ENCODE results near the gene C9.

The C9 gene

DNA sequence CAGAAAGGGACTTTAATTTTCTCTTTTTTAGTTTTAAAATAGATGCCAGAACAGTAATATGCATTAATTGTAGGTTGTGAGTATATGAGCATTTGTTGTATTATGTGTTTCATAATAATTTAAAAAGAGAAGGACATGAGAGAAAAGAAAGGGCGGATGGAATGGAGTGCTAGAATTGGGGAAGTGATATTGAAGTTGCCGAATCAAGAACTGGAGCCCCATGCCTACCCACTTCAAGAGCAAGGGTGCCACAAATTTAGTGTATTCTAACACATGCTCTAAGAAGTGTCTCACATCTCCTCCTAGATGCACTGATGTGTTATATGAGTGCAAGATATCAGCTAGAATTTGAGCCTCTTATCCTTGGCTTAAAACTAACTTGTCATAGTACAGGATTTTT is 101.3 kb downstream of the C9 start:
- TF ChIP-seq, protein P1, sequence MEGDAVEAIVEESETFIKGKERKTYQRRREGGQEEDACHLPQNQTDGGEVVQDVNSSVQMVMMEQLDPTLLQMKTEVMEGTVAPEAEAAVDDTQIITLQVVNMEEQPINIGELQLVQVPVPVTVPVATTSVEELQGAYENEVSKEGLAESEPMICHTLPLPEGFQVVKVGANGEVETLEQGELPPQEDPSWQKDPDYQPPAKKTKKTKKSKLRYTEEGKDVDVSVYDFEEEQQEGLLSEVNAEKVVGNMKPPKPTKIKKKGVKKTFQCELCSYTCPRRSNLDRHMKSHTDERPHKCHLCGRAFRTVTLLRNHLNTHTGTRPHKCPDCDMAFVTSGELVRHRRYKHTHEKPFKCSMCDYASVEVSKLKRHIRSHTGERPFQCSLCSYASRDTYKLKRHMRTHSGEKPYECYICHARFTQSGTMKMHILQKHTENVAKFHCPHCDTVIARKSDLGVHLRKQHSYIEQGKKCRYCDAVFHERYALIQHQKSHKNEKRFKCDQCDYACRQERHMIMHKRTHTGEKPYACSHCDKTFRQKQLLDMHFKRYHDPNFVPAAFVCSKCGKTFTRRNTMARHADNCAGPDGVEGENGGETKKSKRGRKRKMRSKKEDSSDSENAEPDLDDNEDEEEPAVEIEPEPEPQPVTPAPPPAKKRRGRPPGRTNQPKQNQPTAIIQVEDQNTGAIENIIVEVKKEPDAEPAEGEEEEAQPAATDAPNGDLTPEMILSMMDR (IDR thresholded peaks at IDR 0.05): no peak

DNA sequence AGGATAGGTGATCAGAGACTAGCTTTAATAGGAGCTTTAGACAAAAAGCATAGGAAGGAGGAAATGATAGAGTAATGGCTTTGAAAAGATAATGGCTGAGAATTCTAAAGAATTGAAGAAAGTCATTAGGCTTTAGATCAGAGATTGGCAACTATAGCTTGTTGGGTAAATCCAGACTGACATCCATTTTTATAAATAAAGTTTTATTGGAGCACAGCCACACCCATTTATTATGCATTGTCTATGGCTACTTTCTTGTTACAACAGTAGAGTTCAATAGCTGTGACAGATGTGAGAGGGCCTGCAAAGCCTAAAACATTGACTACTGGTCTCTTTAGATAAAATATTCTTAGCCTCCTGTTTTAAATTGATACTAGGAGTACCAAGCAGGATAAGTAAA is 104.2 kb downstream of the C9 start:
- TF ChIP-seq, protein P1 (IDR thresholded peaks at IDR 0.05): no peak

DNA sequence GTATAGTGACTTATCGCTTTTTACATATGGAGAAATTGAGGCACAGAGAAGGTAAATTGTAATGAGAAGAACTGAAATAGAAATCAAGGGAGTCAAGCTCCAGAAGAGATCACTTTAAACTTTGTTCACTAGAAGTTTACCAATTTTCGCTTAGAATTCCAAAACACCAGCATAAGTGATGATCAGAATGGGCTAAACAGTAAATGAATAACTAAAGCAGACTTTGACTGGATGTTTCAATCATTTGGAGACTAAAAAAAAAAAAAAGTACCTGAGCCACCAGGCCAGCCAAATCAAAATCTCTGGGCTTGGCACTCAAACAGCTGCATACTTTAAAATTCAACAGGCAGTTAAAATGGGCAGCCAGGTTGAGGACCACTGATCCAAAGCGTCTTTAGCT is 106.7 kb downstream of the C9 start:
- TF ChIP-seq, protein P1 (IDR thresholded peaks at IDR 0.05): no peak

DNA sequence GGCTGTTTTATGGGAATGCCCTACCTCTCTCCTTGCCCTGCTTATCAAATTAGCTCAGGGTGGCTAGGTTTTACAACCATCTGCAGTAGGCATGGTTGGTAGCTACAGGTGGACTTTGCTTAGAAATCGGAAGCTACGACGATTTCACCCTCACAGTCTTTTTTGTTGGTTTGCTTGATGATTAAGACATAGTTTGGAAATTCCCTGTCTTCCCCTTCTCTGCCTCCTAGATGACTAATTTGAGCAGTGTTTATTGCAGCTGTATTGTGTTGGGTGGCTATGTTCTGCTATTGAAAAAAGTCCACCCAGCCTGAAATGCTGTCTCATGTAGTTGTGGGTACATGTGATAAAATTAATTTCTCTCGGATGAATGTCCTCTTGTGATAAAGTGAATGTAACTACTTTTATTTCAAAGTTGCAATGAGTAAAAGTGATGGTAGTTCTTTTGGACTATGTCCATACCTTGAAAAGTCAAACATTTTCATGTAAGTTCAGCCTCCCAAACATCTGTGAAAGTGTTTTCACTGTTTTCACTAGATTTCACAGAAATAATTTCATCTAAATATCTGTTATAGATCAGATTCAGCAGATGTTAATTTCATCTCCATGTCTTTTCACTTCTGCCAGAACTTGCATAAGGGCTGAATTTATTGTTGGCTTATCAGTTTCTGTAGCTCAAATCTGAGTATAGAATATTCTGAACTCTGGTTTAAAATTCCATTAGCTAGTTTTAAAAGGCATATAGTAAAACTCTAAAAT is 107.6 kb downstream of the C9 start:
- TF ChIP-seq, protein P1 (IDR thresholded peaks at IDR 0.05): no peak

DNA sequence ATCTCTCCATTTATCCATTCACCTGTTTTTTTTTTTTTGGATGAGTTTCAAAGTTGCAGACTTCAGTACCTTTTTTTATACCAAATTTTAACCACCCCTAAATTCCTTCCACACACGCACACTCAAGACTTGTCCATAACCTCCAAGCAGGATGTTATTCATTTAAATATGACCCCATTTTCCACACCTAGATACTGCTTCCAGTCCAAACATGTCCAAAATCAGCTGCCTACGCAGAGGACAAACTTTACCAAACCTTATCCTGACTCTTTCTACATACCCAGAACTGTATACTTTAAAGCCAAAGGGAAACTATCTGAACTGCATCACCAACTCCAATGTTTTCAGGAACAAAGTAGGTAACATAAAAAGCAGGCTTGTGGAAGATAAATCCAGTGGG is 108.9 kb downstream of the C9 start:
- TF ChIP-seq, protein P1 (IDR thresholded peaks at IDR 0.05): no peak

DNA sequence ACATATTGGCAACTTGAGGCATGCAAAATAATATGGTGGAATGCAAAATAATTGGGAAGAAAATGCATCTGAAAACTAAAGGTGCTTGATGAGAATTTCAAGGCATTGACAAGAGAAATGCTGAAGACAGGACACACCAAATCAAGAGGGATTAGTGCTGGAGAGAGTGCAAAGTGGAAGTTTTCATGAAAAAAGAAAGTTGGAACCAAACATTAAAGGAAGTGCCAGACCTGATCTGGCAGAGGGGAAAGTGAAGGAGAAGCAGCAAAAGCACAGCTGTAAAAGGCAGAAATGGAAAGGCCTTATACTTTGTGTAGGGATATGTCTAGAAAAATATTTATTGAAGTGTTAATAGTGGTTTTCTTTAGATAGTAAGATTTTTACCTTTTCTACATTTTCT is 109.6 kb downstream of the C9 start:
- TF ChIP-seq, protein P1 (IDR thresholded peaks at IDR 0.05): no peak

DNA sequence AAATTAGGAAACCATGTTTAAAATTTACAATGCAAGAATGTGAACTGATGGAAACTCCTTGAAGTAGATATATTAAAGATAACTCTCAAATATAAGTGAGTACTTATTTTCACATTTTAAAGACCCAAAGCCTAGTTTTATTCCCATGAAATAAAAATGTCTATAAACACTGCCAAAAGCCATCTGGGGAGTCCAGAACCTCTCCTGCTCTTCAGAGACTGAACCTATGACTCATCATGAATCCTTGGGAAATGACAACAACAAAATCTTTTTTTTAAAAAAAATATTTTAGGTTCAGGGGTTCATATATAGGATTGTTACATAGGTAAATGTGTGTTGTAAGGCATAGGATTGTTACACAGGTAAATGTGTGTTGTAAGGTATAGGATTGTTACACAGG is 111.1 kb downstream of the C9 start:
- TF ChIP-seq, protein P1 (IDR thresholded peaks at IDR 0.05): no peak

Data from LNCAP (cell line).